Stimulated activated CD8-positive, alpha-beta memory T cell treated with anti-CD3 and anti-CD28 coated beads, Interleukin-4, amount 100 ng/mL, for 1 hour (primary cell): ENCODE data around the gene CATSPERD.

Source experiments
- DNase-seq, 2 donors: peaks; one replicate each; pipeline ENCODE4 v3.0.0-alpha.2; 2020; ENCODE audit warnings: low read depth in 2 of 2, low spot score in 1 of 2

The CATSPERD gene

DNA sequence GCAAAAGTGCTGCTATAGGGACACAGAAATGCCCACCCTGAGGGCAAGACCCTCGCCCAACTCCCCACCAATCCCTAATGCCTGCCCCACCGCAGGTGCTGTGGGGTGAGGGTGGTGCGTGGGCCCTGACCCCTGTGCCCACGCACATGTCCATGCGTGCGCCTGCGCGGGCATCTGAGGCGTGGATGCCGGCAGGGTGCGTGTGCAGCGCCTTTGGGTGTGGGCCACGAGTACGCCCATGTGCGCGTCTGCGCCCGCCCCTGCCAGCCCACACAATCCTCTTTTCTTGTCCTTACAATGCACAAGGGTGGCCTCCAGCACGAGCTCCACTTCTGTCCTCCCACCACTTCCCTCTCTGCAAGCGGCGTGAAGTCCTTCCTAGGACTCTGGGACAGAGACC, 104.7 kb downstream of the CATSPERD start:
- DNase-seq = no peak

DNA sequence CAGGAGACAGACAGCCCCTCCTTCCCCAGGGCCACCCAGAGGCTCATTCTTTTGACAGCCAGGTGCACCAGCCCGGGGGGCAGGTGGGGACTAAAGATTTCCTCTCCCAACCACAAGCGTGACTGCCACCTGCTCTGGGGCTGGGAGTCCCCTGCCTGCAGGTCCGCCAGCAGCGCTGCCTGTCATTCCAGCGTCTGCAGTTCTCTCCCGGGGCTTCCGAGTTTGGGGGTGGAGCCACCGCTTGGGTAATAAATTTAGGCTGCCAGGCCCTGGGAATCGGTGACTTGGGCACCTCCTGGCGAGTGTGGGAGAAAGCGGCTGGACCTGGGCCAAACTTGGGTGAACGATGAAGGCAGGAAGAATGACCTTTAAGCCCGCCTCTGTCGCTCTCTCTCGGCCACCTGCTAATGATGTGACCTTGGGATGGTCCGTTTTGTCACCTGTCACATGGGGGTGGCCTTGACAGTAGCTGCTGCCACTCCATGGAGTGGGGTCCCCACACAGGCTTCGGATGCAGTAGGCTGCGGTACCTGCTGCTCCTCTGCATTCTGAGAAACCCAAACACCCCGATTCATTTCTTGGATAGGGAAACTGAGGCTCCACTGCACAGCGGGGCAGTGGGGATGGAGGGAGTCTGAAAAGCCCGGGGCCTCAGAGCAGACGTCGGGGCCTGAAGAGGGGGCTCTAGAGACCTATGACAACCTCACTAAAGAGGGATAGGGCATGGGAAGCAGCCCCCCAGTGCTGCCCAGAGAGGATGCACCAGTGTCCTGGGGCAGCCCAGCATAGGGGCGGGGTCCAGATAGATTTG, 106.3 kb downstream of the CATSPERD start:
- no peak for DNase-seq

DNA sequence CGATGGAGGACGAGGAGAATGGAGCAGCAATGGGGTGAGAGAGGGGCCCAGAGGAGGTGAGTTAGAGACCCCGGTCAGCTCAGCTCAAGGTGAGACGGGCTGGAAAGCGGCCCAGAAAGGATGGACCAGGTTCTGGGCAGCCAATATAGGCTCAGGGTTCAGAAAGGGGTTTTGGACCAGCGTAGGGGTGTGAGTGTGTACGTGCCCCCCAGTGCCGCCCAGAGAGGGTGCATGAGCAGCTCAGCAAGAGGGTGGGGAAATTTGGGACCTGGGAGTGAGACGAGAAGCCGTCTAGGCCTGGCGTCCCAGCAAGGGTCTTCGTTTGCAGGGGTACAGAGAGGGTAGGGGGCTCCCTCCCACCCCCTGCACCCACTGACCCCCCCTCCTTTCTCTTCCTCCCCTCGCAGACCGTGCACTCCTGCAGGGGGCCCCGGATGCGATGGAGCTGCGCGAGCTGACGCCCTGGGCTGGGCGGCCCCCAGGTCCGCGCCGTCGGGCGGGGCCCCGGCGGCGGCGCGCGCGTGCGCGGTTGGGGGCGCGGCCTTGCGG, 107.0 kb downstream of the CATSPERD start:
- DNase-seq = no peak

DNA sequence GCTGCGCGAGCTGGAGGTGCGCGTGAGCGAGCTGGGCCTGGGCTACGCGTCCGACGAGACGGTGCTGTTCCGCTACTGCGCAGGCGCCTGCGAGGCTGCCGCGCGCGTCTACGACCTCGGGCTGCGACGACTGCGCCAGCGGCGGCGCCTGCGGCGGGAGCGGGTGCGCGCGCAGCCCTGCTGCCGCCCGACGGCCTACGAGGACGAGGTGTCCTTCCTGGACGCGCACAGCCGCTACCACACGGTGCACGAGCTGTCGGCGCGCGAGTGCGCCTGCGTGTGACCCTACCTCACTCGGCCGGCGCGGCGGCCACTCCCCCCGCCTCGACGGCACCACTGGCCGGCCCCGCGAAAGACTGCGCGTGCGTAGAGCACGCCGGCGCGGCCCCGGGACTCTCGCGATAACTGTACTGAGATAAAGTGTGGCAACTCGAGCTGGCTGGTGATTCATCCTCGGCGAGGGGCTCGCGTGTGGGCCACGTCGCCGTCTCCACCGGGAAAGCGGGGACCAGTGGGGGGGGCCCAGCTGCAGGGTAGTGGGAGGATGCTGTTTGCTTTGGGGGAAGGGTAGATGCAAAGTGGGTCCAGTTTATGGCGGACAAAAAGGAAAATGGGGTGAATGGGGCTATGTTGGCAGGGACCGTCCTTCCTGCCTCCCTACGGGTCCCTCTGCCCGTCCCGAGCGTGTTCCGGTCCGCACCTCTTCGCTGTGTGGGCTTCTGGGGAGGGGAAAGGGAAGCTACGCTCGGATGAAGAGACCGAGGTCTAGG, 107.6 kb downstream of the CATSPERD start:
- DNase-seq = peak; percentile 83 to 94
